Tongue (tissue), 2 donors: ENCODE measurements around the gene SALL1. TPM values are rescaled to one million over a fixed set of nuclear protein-coding genes. Genes with fewer than 3 reads are reported as not detected.

Experiments
- DNase-seq: peaks from one replicate; pipeline ENCODE4 v3.0.0-alpha.2; 2015
- total RNA-seq: library from RNA; depleted of rRNA; stranded (reverse); fragments of >200 nt; gene quantifications from one replicate; pipeline ENCODE4 v1.2.3, GENCODE V29; 2014

Gene SALL1
- total RNA-seq, 1 donor from 2014 or later = 0.21 TPM

- DNase-seq = no peak
Measured at GRCh38 chr16:51156807-51157200, 5.7 kb upstream of the SALL1 start.

- DNase-seq = peak; percentile 45
Measured at GRCh38 chr16:51155820-51156806, 5.0 kb upstream of the SALL1 start.

DNA sequence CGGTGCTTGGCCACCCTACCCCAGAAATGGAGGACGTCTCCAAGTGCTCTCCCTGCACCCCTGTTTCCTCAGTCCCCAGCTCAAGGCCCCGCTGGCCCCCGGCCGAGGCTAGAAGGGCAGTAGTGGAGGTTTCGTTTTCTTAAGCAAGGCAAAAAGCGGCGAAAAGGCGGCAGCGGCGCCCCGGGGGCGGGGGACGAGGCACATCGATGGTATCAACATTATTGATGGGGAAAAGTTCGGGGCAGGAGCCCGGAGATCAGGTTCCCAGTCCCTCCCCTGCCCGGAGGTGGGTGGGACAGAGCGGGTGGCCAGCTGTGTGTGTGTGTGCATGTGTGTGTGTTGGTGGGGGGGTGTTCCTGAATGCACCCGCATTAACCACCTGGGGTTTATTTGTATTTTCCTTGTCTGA lies 4.1 kb upstream of the SALL1 start:
- peak; percentile 8 for DNase-seq

GRCh38 chr16:51154271-51155171 lies 3.5 kb upstream of the SALL1 start:
- peak; percentile 16 for DNase-seq

GRCh38 chr16:51153577-51154031 lies 2.5 kb upstream of the SALL1 start:
- peak; percentile 28 for DNase-seq

- DNase-seq = peak; percentile 26
Measured at GRCh38 chr16:51152691-51153576, 1.9 kb upstream of the SALL1 start.

GRCh38 chr16:51151961-51152663 lies 1.0 kb upstream of the SALL1 start:
- peak; percentile 68 for DNase-seq

DNA sequence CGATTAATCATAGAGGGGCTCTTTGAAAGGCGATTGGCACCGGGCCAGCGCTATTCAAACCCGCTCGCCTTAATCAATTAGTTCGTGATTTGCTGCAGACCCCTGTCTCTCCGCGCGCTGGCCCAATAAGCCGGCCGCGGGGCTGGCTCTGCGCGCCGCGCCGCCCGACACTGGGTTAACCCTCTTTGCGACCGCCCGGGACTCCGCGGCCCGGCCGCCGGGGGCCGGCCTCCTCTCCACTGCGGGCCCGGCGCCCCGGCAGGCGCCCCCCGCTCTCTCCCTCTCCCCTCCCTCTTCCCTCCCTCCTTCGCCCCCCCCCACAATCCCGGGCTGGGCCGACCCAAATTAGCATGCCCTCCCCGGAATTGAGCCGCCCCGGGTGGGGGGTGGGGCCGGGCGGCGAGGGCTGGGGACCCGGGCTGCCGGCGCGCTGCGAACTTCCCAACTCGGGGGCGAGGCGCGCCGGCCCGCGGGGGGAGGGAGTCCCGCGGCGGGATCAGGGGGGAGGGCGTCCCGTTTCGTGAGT lies 428 bp upstream of the SALL1 start:
- peak; percentile 77 for DNase-seq

DNA sequence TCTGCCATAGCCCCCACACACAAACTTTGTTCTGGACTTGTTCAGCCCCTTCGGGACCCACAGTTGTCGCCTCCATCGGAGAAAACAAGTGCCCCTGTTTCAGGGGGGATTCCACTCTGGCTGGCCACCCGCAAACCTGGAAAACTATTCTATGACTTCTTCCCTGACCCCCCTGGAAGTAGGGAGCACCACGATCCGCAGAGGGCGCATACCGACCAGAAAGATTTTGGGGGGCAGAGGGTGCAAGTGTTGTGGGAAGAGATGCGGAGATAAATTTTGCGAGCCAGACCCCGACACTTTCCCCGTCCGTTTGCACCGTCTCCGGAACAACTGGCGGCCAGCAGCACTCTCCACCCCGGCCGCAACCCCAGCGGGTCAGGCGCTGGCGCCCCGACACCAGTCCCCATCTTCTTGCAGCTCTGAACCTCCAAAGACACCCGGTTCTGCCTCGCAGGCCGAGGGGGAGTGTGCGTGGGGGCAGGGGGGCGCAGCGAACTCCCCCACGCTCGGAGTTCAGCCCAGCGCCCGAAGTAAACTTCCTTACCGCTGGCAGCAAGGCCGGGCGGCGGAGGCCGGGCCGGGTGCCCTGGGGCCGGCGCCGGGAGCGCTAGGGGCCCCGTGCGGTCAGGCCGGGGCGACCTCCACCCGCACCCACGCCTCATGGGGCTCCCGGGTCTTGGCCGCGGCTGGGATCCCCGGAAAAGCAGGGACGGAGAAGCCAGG lies 744 bp downstream of the SALL1 start:
- no peak for DNase-seq

DNA sequence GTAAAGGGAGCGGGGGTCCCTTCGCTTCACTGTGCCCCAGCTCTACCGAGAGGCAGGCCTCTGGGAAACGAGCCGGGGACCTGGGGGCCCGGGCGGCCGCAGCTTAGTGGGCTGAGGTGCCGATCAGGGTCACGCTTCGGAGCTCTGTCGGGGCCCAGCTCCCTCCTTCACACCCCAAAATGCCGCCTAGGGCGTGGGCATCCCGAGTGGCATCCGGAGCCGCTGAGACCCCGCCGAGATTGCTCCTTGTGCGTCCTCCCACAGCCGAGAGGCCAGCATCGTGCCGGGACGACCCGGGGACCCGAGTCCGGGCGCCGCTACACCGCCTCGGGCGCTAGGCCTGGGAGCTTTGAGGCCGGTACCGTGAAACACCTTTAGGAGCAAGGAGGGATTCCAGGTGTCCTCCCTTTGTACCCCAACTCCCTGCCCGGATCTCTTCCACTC lies 1.3 kb downstream of the SALL1 start:
- no peak for DNase-seq

GRCh38 chr16:51149251-51149661 lies 1.8 kb downstream of the SALL1 start:
- DNase-seq = no peak

DNA sequence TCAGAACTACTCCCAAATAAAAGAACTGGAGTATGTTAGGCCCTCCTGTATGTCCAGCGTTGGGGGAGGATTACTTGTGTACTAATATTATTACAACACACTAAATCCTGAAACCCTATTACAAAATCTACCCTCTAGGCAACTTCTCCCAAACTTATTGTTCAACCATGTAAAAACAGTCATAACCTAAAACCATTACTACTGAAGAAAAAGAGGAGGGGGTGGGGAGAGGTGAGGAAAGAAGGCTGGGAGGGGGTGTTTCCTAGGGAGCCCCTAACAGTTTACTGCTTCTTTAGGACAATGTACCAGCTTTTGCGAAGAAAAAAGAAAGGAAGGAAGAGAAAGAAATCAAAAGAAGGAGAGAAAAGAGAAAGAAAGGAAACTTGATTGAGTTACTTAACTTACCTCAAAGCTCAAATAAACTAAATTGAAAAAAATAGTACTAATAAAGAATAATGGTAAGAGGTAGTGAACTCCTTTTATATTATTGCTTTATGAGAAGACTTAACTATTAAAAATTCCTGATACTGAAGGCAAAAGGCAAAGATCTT lies 2.3 kb downstream of the SALL1 start:
- no peak for DNase-seq

- DNase-seq = no peak
Measured at GRCh38 chr16:51147776-51148677, 3.0 kb downstream of the SALL1 start.

DNA sequence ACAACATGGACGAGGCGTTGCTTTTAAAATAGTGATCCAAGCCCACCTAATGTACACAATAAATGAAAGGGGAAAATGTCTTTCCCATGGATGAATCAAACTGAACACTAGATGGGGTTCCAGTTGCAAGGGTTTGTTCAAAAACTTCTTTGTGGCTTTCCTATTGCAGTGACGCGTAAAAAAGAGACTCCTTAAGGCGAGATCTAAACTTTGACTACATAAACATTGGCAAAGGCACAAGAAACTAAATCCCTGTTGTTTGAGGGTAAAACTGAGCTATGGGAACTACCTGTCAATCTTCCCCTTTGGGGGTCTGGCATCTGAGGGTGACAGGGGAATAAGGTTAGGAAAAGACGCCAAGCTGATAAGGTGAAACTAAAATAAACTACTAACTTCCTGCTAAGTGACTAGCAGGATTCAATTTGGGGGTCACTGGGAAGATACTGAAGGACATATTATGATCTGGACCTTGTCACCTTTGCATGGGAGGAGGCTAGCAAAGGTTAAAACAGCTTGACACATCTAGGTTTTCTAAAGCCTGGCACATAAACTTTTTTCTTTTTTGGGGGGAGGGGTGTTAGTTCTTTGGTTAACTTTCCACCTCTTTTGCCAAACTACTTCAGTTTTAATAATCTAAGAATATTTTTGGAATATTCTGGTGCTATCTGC lies 4.7 kb downstream of the SALL1 start:
- DNase-seq = peak; percentile 41

DNA sequence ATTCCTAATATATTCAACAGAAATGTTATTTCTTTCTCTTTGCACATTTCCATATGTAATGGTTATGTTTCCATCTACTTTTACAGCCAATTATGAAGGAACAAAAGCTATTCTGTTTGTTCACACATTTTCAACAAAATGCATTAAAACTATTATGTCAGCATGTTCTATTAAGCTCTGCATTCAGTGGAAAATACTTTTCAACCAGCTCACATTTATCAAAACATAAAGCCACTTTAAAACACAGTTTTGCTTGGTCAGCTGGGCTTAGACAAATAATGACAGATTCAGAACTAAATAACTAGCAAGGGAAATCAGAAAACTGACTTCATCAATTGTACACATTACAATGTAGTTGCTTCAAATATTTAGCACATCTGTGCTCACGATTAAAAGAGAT lies 6.9 kb downstream of the SALL1 start:
- DNase-seq = no peak

GRCh38 chr16:51143196-51143977 lies 7.7 kb downstream of the SALL1 start:
- no peak for DNase-seq

- DNase-seq = no peak
Measured at GRCh38 chr16:51141541-51141940, 9.5 kb downstream of the SALL1 start.
